Large intestine (tissue), 3 donors: ENCODE data around the gene NUBP1. TPM values are rescaled to one million over a fixed set of nuclear protein-coding genes. Genes with fewer than 3 reads are reported as not detected.
A peak's percentile ranks its signal among the peaks of the same experiment; 100 is the strongest.

Experiments
- DNase-seq, 2 donors: peaks; one replicate each; pipeline versions ENCODE4 v3.0.0 to v3.0.0-alpha.2; 2013
- H3K27ac ChIP-seq: one replicate; pipeline ENCODE4 v1.5.1; 2013; ENCODE audit warnings: low read length
- H3K27me3 ChIP-seq: 2 replicates; pipeline ENCODE4 v1.6.1; 2013; ENCODE audit warnings: low read length; ENCODE audit not compliant: control insufficient read depth, insufficient read depth
- H3K36me3 ChIP-seq: 2 replicates; pipeline ENCODE4 v1.6.1; 2013; ENCODE audit warnings: low read length; ENCODE audit not compliant: control insufficient read depth, insufficient read depth
- H3K4me1 ChIP-seq: one replicate; pipeline ENCODE4 v1.6.1; 2013; ENCODE audit warnings: low read length; ENCODE audit not compliant: control insufficient read depth, insufficient read depth
- H3K4me3 ChIP-seq: one replicate; pipeline ENCODE4 v1.5.1; 2013; ENCODE audit warnings: low read length
- H3K9me3 ChIP-seq: one replicate; pipeline ENCODE4 v1.6.1; 2013; ENCODE audit warnings: mild to moderate bottlenecking, low read depth, low read length, moderate library complexity; ENCODE audit not compliant: control insufficient read depth
- WGBS: methylation state at CpG from one replicate; pipeline ENCODE4 v1.1.5; 2013; ENCODE audit warnings: low lambda C conversion rate; ENCODE audit not compliant: insufficient coverage; 5-methylcytosine and 5-hydroxymethylcytosine counted together
- polyA plus RNA-seq: library from polyadenylated mRNA; unstranded; fragments of 120-200 nt; gene quantifications from one replicate; pipeline ENCODE4 v1.2.1, GENCODE V29; 2013

Gene NUBP1
- polyA plus RNA-seq, 1 donor: 29.0 TPM

DNA sequence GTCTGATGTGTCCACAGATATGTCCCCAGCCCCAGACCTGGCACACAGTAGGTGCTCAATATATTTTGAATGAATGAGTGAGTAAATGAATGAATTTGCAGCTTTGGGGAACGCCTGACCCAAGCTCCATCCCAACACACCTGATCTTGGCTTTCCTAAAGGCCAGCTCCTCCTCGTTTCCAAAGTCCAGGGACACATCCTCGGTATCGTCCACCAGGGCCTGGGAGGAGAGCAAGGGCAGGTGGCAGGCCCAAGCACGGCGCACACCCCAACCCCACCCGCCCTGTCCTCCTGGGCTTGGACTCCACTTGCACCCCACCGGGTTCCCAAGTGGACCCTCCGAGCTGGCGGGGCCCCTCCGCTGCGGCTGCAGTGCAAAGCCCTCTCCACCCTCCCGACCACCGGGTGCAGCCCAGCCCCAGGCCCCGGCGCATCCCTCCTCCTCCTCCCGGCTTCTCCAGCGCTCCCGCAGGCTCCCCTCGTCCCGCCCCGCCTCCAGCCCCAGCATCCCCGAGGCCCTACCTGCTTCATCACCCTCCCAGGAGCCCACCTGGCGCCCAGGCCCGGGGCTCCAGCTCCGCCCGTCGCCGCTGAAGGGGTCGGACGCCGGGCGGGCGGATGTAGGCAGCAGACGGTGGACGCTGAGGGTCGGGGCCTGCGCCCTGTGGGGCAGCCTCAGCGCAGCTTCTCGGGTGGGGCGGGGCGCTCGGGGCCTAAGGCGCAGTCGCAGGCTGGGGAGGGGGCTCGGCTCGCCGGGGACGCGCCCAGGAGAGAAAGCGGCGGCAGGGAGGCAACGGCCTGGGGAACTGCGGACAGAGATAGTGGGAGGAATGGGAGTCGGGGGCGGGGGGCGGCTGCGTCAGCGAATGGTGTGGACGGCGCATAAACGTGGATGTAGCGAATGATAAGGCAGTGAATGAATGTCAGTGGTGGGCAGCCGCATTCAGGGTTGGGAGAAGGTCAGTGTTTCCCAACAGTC lies 74.6 kb downstream of the NUBP1 start, which contains the start of gene TVP23A:
TVP23A (minus strand) TSS at position 832 of the 979 bp plus-strand sequence; CDS start at position 531, 301 bp downstream.
- peak within 1 kb of the TSS; percentile 16 for H3K4me3 ChIP-seq
- H3K9me3 ChIP-seq: no peaks in the 10 kb centered on the region

More for the DNA sequence above, 74.6 kb downstream of the NUBP1 start, which contains the start of gene TVP23A:
- DNase-seq: peak in 1 of 2 donors; percentile 14
- no peaks in the 10 kb centered on the region for H3K36me3 ChIP-seq
- H3K27ac ChIP-seq: no peak within 1 kb of the TSS
- H3K4me1 ChIP-seq: no peaks in the 10 kb centered on the region
- WGBS: no CpG with 5 or more reads among the region's 64 CpGs
- peaks cover 28% of the 10 kb centered on the region for H3K27me3 ChIP-seq

Other genes starting within 250 kb of the NUBP1 start
- 17.0 TPM for gene EMP2, start 163.2 kb upstream of the NUBP1 start, polyA plus RNA-seq
- 0.09 TPM for gene TEKT5, start 48.9 kb upstream of the NUBP1 start, polyA plus RNA-seq
- 3.5 TPM for gene TVP23A, start 75.0 kb downstream of the NUBP1 start, polyA plus RNA-seq
- gene CIITA, start 133.4 kb downstream of the NUBP1 start, polyA plus RNA-seq: 11.9 TPM
- 31.8 TPM for gene DEXI, start 198.6 kb downstream of the NUBP1 start, polyA plus RNA-seq
- 13.2 TPM for gene CLEC16A, start 200.7 kb downstream of the NUBP1 start, polyA plus RNA-seq